CD4-positive, alpha-beta memory T cell (primary cell): ENCODE results near the gene TIMM22. TPM values are rescaled to one million over a fixed set of nuclear protein-coding genes. Genes with fewer than 3 reads are reported as not detected.

Experiments
- CTCF ChIA-PET: fragments of 350-600 bp; sonication (Branson Sonifier 250); formaldehyde crosslinking; loops from one replicate; lab custom pipeline; 2021; ENCODE audit warnings: inconsistent platforms; ENCODE audit not compliant: partially characterized antibody; lab: Charles Lee
- POLR2A ChIA-PET: fragments of 350-600 bp; sonication (Branson Sonifier 250); formaldehyde crosslinking; loops from one replicate; lab custom pipeline; 2021; ENCODE audit not compliant: partially characterized antibody; lab: Charles Lee
- DNase-seq, 5 donors: peaks; one replicate each; pipeline versions ENCODE4 v3.0.0 to v3.0.0-alpha.2; 2020 to 2022; ENCODE audit warnings: mixed read lengths in 1 of 5
- H3K27ac ChIP-seq: one replicate; pipeline ENCODE4 v1.7.0; 2013; ENCODE audit warnings: low read depth, low read length
- H3K27me3 ChIP-seq: 2 replicates; pipeline ENCODE4 v1.7.0; 2013; ENCODE audit warnings: mild to moderate bottlenecking, low read length, moderate library complexity; ENCODE audit not compliant: insufficient read depth
- H3K36me3 ChIP-seq: 2 replicates; pipeline ENCODE4 v1.7.0; 2013; ENCODE audit warnings: mild to moderate bottlenecking, low read length, moderate library complexity; ENCODE audit not compliant: insufficient read depth
- H3K4me1 ChIP-seq: 2 replicates; pipeline ENCODE4 v1.7.0; 2013; ENCODE audit warnings: mild to moderate bottlenecking, low read length, moderate library complexity; ENCODE audit not compliant: insufficient read depth
- H3K4me3 ChIP-seq, 2 donors: one replicate each; pipeline ENCODE4 v1.7.0; 2013; ENCODE audit warnings: low read length in 2 of 2, mild to moderate bottlenecking in 1 of 2
- H3K9me3 ChIP-seq, 2 donors: one replicate each; pipeline ENCODE4 v1.7.0; 2013; ENCODE audit warnings: low read length in 2 of 2, control low read depth in 1 of 2; ENCODE audit not compliant: control insufficient read depth in 1 of 2
- H3K27ac Mint-ChIP-seq, 7 donors: one replicate each; pipeline ENCODE4 v1.8.0; 2020 to 2021; ENCODE audit warnings: mixed read lengths in 7 of 7, mild to moderate bottlenecking in 6 of 7, inconsistent platforms in 3 of 7, moderate library complexity in 3 of 7
- H3K27me3 Mint-ChIP-seq, 2 donors: one replicate each; pipeline ENCODE4 v1.8.0; 2020 to 2021; ENCODE audit warnings: mixed read lengths in 2 of 2
- H3K36me3 Mint-ChIP-seq, 2 donors: one replicate each; pipeline ENCODE4 v1.8.0; 2020 to 2021; ENCODE audit warnings: mixed read lengths in 2 of 2, inconsistent platforms in 1 of 2, mild to moderate bottlenecking in 1 of 2
- H3K4me1 Mint-ChIP-seq, 4 donors: one replicate each; pipeline ENCODE4 v1.8.0; 2020 to 2021; ENCODE audit warnings: mixed read lengths in 4 of 4, mild to moderate bottlenecking in 1 of 4
- H3K4me3 Mint-ChIP-seq, 8 donors: one replicate each; pipeline ENCODE4 v1.8.0; 2020 to 2021; ENCODE audit warnings: mixed read lengths in 8 of 8, mild to moderate bottlenecking in 7 of 8, moderate library complexity in 6 of 8, inconsistent platforms in 3 of 8
- H3K9me3 Mint-ChIP-seq, 8 donors: one replicate each; pipeline ENCODE4 v1.8.0; 2020 to 2021; ENCODE audit warnings: mixed read lengths in 8 of 8, mild to moderate bottlenecking in 5 of 8, inconsistent platforms in 3 of 8, moderate library complexity in 1 of 8
- intact Hi-C: fragments of 100-400 bp; cut with micrococcal nuclease; formaldehyde crosslinking; loops from one replicate; pipeline ENCODE4 v1.15.1; 2023
- polyA plus RNA-seq, 2 donors: library from polyadenylated mRNA; unstranded; fragments of 300-500 nt; fragmentation: Illumina TruSeq; gene quantifications; one replicate each; pipeline ENCODE4 v1.2.3, GENCODE V29; 2021
- total RNA-seq, 2 experiments: library from RNA; stranded (reverse); gene quantifications; one replicate each; pipeline ENCODE4 v1.2.3, GENCODE V29; 2021

Gene TIMM22
- total and polyA plus RNA-seq, 4 experiments from 2014 or later = 12.3 to 26.3 (median 18.1) TPM

GRCh38 chr17:1010586-1010985 lies 13.7 kb downstream of the TIMM22 start:
- no peak overlapping the region for H3K4me3 Mint-ChIP-seq
- ChIA-PET CTCF (no interaction called here), POLR2A (no interaction called here)
- H3K27ac ChIP-seq = no peak overlapping the region
- H3K27ac Mint-ChIP-seq = no peak overlapping the region
- DNase-seq = no peak
- no peaks in the 10 kb centered on the region for H3K4me1 ChIP-seq
- H3K36me3 Mint-ChIP-seq = peaks cover 0 to 32% of the 10 kb centered on the region in 2 donors
- peaks cover 0 to under 1% (median 0%) of the 10 kb centered on the region in 8 donors for H3K9me3 Mint-ChIP-seq
- peaks cover 28% of the 10 kb centered on the region for H3K36me3 ChIP-seq
- no peaks in the 10 kb centered on the region for H3K27me3 Mint-ChIP-seq
- H3K27me3 ChIP-seq = no peaks in the 10 kb centered on the region
- intact Hi-C loops = no loop called here
- no peak overlapping the region for H3K4me3 ChIP-seq
- H3K4me1 Mint-ChIP-seq = no peaks in the 10 kb centered on the region
- no peaks in the 10 kb centered on the region for H3K9me3 ChIP-seq

GRCh38 chr17:1011138-1011537 lies 14.2 kb downstream of the TIMM22 start:
- ChIA-PET POLR2A (no interaction called here), CTCF (no interaction called here)
- H3K27ac Mint-ChIP-seq = no peak overlapping the region
- H3K36me3 Mint-ChIP-seq = peaks cover 3 to 30% of the 10 kb centered on the region in 2 donors
- H3K27ac ChIP-seq = no peak overlapping the region
- no peaks in the 10 kb centered on the region for H3K9me3 Mint-ChIP-seq
- H3K9me3 ChIP-seq = no peaks in the 10 kb centered on the region
- no peaks in the 10 kb centered on the region for H3K4me1 ChIP-seq
- no peak overlapping the region for H3K4me3 Mint-ChIP-seq
- intact Hi-C loops = no loop called here
- DNase-seq = no peak
- H3K4me1 Mint-ChIP-seq = peaks cover 0 to 3% (median 0%) of the 10 kb centered on the region in 4 donors
- H3K36me3 ChIP-seq = peaks cover 23% of the 10 kb centered on the region
- no peak overlapping the region for H3K4me3 ChIP-seq
- H3K27me3 ChIP-seq = no peaks in the 10 kb centered on the region
- H3K27me3 Mint-ChIP-seq = no peaks in the 10 kb centered on the region

GRCh38 chr17:1011760-1012735 lies 15.1 kb downstream of the TIMM22 start:
- Mint-ChIP-seq H3K27ac (peak overlapping the region in 1 of 7 donors; percentile 42), H3K4me3 (no peak overlapping the region), H3K9me3 (no peaks in the 10 kb centered on the region), H3K27me3 (no peaks in the 10 kb centered on the region), H3K36me3 (peaks cover 3 to 30% of the 10 kb centered on the region in 2 donors), H3K4me1 (peaks cover 0 to 3% (median 0%) of the 10 kb centered on the region in 4 donors)
- H3K4me3 ChIP-seq = no peak overlapping the region
- no peak for DNase-seq
- ChIA-PET POLR2A (no interaction called here), CTCF (no interaction called here)
- no peak overlapping the region for H3K27ac ChIP-seq
- H3K4me1 ChIP-seq = no peaks in the 10 kb centered on the region
- peaks cover 20% of the 10 kb centered on the region for H3K36me3 ChIP-seq
- no peaks in the 10 kb centered on the region for H3K27me3 ChIP-seq
- intact Hi-C loops = no loop called here
- H3K9me3 ChIP-seq = no peaks in the 10 kb centered on the region

GRCh38 chr17:1012823-1013728 lies 16.1 kb downstream of the TIMM22 start:
- H3K4me1 Mint-ChIP-seq = peaks cover 0 to 3% (median 0%) of the 10 kb centered on the region in 4 donors
- no peak overlapping the region for H3K4me3 ChIP-seq
- H3K9me3 ChIP-seq = no peaks in the 10 kb centered on the region
- H3K4me1 ChIP-seq = no peaks in the 10 kb centered on the region
- H3K9me3 Mint-ChIP-seq = no peaks in the 10 kb centered on the region
- ChIA-PET CTCF (no interaction called here), POLR2A (no interaction called here)
- H3K27me3 ChIP-seq = no peaks in the 10 kb centered on the region
- H3K27ac Mint-ChIP-seq = peak overlapping the region in 1 of 7 donors; percentile 52
- peaks cover 3 to 26% of the 10 kb centered on the region in 2 donors for H3K36me3 Mint-ChIP-seq
- H3K4me3 Mint-ChIP-seq = no peak overlapping the region
- peaks cover 17% of the 10 kb centered on the region for H3K36me3 ChIP-seq
- no peak overlapping the region for H3K27ac ChIP-seq
- intact Hi-C loops = no loop called here
- DNase-seq = no peak
- no peaks in the 10 kb centered on the region for H3K27me3 Mint-ChIP-seq

- intact Hi-C loops = no loop called here
- H3K27me3 Mint-ChIP-seq = no peaks in the 10 kb centered on the region
- Histone ChIP-seq H3K27me3 (no peaks in the 10 kb centered on the region), H3K4me3 (no peak overlapping the region), H3K36me3 (peaks cover 17% of the 10 kb centered on the region), H3K4me1 (no peaks in the 10 kb centered on the region), H3K9me3 (no peaks in the 10 kb centered on the region), H3K27ac (no peak overlapping the region)
- H3K36me3 Mint-ChIP-seq = peaks cover 3 to 25% of the 10 kb centered on the region in 2 donors
- DNase-seq = no peak
- H3K9me3 Mint-ChIP-seq = no peaks in the 10 kb centered on the region
- H3K4me3 Mint-ChIP-seq = no peak overlapping the region
- POLR2A ChIA-PET = no interaction called here
- CTCF ChIA-PET = no interaction called here
- peaks cover 0 to 3% (median 0%) of the 10 kb centered on the region in 4 donors for H3K4me1 Mint-ChIP-seq
- peak overlapping the region in 1 of 7 donors; percentile 57 for H3K27ac Mint-ChIP-seq
Measured at GRCh38 chr17:1013729-1014090, 16.8 kb downstream of the TIMM22 start.

- H3K4me1 ChIP-seq = no peaks in the 10 kb centered on the region
- no peaks in the 10 kb centered on the region for H3K36me3 ChIP-seq
- intact Hi-C loops = no loop called here
- H3K27me3 Mint-ChIP-seq = no peaks in the 10 kb centered on the region
- H3K4me1 Mint-ChIP-seq = peaks cover 0 to 4% (median 4%) of the 10 kb centered on the region in 4 donors
- no peak overlapping the region for H3K4me3 ChIP-seq
- H3K9me3 ChIP-seq = no peaks in the 10 kb centered on the region
- H3K9me3 Mint-ChIP-seq = no peaks in the 10 kb centered on the region
- no peak overlapping the region for H3K27ac ChIP-seq
- no peak for DNase-seq
- CTCF ChIA-PET = no interaction called here
- H3K27me3 ChIP-seq = no peaks in the 10 kb centered on the region
- peaks cover 7 to 13% of the 10 kb centered on the region in 2 donors for H3K36me3 Mint-ChIP-seq
- no peak overlapping the region for H3K4me3 Mint-ChIP-seq
- POLR2A ChIA-PET = no interaction called here
- no peak overlapping the region for H3K27ac Mint-ChIP-seq
Measured at GRCh38 chr17:1018547-1018946, 21.6 kb downstream of the TIMM22 start.

GRCh38 chr17:1019451-1019850 lies 22.5 kb downstream of the TIMM22 start:
- Mint-ChIP-seq H3K9me3 (no peaks in the 10 kb centered on the region), H3K36me3 (peaks cover 7 to 13% of the 10 kb centered on the region in 2 donors), H3K27me3 (no peaks in the 10 kb centered on the region), H3K4me1 (peaks cover 0 to 4% (median 4%) of the 10 kb centered on the region in 4 donors), H3K4me3 (no peak overlapping the region), H3K27ac (no peak overlapping the region)
- ChIA-PET CTCF (no interaction called here), POLR2A (no interaction called here)
- H3K27ac ChIP-seq = no peak overlapping the region
- no peaks in the 10 kb centered on the region for H3K27me3 ChIP-seq
- H3K9me3 ChIP-seq = no peaks in the 10 kb centered on the region
- no peaks in the 10 kb centered on the region for H3K4me1 ChIP-seq
- no peak overlapping the region for H3K4me3 ChIP-seq
- DNase-seq = no peak
- H3K36me3 ChIP-seq = no peaks in the 10 kb centered on the region
- intact Hi-C loops = no loop called here
